ENCODE results near the gene U2AF2.

- no peak for TF ChIP-seq CTCF (conservative IDR thresholded peaks at IDR 0.05; ENCODE audit: low read depth, low read length)
- TF ChIP-seq EZH2 (IDR thresholded peaks at IDR 0.05; ENCODE audit: low read length, unreplicated experiment) = no peak
- TF ChIP-seq EZH2phosphoT487 (IDR thresholded peaks at IDR 0.05; ENCODE audit: borderline replicate concordance, low read length) = no peak
These were observed 37.4 kb upstream of the U2AF2 start for GRCh38 chr19:55617426-55617825.
